Femur (tissue), 1 donor: ENCODE data around the gene INSYN2B.
A peak's percentile ranks its signal among the peaks of the same experiment; 100 is the strongest.
"Not testable (repeated sequence)": the region's sequence is repeated elsewhere in the genome, so short reads cannot be mapped to it uniquely, and the experiment has no call there.

Experiments
- DNase-seq: peaks from one replicate; pipeline ENCODE4 v3.0.0-alpha.2; 2017

The INSYN2B gene

GRCh38 chr5:169970911-169971765, 9.2 kb downstream of the INSYN2B start:
- peak; percentile 33 for DNase-seq

- no peak for DNase-seq
Measured at GRCh38 chr5:169970339-169970738, 10.0 kb downstream of the INSYN2B start.

DNA sequence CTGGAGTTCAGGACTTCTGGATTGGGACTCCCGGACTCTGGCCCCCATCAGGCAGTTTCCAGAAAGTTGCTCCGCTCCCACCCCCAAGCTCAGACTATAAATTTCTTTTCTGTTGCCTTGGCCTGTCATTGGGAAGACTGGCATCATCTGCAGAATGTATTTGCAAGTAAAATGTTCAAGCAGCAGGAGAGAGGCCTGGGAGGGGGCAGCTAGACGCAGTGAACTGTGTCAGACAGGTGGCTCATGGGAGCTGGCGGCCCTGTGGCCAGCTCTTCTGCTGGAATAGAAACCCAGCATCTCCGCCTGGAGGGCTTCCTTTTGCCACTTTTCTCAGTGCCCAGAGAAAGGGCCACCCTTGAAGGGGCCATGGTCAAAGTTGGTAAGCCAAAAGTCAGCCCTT, 16.0 kb downstream of the INSYN2B start:
- no peak for DNase-seq

GRCh38 chr5:169960659-169961058, 19.6 kb downstream of the INSYN2B start:
- DNase-seq, result no peak

DNA sequence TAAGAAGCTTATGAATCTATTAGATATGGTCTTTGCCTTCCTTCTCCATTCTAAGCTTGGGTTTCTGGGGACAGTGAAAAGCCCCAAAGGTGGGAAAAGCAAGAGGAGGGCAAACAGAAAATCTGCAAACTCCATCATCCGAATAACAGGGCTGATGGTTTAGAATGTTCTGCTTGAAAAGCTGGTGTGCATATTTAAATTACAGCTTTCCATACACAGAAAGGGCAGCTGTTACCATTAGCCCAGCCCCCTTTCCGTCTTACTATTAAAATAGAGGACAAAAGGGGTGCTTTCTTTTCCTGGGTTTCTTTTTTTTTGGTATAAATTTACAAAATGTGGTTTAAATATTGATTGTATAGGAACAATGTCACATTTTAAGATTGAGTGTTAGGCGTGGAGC, 22.0 kb downstream of the INSYN2B start:
- no peak for DNase-seq

- DNase-seq, result no peak
Measured at GRCh38 chr5:169956756-169957155, 23.5 kb downstream of the INSYN2B start.

DNA sequence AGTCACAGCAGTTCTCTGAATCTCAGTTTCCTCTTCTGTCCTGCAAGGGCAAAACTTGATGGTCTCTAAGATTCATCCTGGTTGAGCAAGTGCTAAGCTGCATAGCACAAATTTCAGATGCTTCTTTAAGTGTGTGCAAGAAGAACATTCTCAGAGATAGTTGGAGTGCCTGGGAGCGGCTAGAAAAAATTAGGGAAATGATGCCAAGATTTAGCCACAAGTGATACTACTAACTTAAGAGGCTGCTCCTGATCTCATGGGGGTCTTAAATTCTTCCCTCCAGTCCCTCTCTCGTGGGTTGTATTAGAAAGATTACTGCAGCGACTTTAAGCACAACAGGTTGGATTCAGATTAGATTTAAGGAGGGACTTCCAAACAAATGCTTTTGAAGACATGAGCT, 24.2 kb downstream of the INSYN2B start:
- DNase-seq, result no peak

DNA sequence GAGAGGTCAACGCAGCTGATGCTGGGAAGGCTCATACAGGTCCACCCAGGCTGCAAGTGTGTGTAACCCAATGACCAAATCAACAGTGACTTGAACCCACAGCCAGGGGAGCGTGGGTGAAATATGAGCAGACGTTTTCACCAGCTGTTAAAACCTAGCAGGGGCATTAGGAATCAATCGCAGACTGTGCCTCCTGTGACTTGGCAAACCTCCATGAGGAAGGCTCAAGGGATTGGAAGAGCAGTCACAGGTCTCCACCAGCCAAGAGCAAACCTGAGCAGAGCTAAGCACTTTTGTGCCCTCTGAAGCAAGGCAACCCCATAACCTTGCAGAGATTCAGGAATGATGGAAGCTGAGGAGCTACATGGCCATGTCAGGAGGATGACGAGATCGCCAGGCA, 25.5 kb downstream of the INSYN2B start:
- no peak for DNase-seq

- DNase-seq, result not testable (repeated sequence)
Measured at GRCh38 chr5:169953196-169953595, 27.1 kb downstream of the INSYN2B start.

GRCh38 chr5:169950333-169950732, 30.0 kb downstream of the INSYN2B start:
- no peak for DNase-seq

GRCh38 chr5:169946743-169947295, 33.5 kb downstream of the INSYN2B start:
- no peak for DNase-seq

GRCh38 chr5:169945831-169946261, 34.4 kb downstream of the INSYN2B start:
- peak; percentile 63 for DNase-seq

GRCh38 chr5:169944922-169945680, 35.2 kb downstream of the INSYN2B start:
- DNase-seq, result no peak

DNA sequence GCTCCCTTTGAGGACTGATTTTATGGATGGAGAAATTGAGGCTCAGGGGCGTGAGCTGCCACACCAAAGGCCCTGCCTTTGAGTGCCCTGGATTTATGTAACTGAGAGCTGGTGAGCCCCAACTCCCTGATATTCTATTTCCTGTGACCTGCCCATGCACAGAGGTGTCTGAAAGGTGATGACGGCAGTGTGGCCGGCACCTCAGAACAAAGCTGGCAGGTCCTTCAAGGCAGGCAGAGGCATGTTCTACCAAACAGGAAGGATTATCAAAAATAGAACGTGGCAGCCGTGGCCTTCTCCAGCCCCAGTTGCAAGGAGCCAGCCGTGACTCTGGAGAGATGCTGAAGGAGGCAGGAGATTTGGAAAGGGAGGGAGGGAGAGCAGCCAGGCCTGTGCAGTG, 36.2 kb downstream of the INSYN2B start:
- DNase-seq, result no peak

GRCh38 chr5:169943026-169943425, 37.3 kb downstream of the INSYN2B start:
- no peak for DNase-seq

DNA sequence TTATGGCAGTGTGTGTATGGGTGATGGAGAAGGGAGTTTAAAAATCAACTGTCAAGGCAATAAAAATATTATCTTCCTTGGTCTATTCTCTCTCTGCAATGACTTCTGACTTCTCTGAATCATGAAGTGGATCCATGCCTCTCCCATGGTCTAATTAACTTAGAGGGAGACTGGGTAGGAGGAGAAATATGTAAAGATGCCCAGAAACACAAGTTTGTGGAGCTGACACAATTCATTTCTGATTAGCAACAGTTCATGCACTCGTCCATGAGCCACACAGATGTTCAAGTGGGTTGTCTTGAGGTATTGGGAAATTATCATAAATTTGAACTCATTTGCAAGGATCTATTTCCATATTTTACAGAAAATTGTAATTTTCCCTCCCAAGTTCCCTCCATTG, 38.1 kb downstream of the INSYN2B start:
- DNase-seq, result no peak

- no peak for DNase-seq
Measured at GRCh38 chr5:169941542-169941941, 38.8 kb downstream of the INSYN2B start.

GRCh38 chr5:169939731-169940130, 40.6 kb downstream of the INSYN2B start:
- no peak for DNase-seq

- no peak for DNase-seq
Measured at GRCh38 chr5:169938439-169938838, 41.9 kb downstream of the INSYN2B start.

GRCh38 chr5:169935762-169936161, 44.5 kb downstream of the INSYN2B start:
- DNase-seq, result no peak

- no peak for DNase-seq
Measured at GRCh38 chr5:169934990-169935389, 45.3 kb downstream of the INSYN2B start.

DNA sequence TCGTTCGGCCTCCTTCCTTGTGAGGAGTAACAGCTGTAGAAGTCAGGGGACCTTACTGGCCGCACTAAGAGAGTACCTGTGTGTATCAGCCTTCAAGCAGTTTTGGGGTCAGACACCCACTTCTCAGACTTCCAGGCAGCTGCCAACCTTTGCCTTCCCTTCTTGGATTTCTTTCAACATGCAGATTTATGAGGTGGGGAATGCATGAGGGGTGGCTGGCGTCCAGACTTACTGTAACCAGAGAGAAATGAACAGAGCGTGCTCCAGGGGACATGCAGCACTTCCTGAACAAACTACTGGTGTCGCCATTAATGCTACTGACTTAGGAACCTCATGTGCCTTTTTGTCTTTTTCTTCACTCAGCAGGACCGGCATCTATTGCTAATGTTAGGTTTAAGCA, 46.7 kb downstream of the INSYN2B start:
- no peak for DNase-seq

DNA sequence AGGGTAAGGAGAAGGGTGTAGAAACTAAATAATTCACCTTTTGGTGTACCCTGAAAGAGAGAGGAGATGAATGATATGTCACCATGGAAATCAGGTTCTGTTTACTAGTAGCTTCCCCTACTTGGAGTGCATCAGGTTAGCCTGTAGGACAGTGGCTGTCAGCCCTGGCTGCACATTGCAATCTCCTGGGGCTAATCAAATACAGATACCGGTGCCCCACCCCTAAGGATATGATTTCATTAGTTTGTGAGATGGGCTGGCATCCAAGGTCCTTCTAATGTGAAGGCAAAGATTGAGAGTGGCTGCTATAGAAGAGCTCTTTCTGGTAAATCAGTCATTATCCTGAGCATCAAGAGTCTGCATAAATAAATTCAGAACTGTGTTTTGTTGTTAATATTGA, 47.2 kb downstream of the INSYN2B start:
- no peak for DNase-seq

DNA sequence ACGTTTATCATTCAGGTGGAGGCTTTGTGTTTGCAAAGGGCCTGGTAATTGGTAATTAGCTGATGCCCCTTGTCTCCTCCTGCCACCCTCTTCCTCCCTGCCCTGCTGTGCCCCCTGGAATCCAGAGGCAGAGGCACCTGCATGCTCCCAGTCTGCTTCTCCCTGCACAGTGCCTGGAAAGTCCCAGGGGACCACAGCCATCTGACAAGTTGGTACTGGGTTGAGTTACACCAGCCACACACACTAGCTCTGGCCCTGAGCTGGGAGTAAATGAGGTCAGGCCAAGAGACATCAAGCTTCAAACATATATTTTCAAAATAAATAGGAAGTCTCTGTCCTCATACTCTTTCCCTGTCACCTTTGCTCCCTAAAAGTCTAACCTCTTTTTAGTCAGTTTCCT, 56.3 kb downstream of the INSYN2B start:
- no peak for DNase-seq
